Measurements from ENCODE around the gene CLNK. TPM values are rescaled to one million over a fixed set of nuclear protein-coding genes. Genes with fewer than 3 reads are reported as not detected.

The CLNK gene
- polyA plus RNA-seq, 4 donors, result 0.56 to 0.85 (median 0.77) TPM

DNA sequence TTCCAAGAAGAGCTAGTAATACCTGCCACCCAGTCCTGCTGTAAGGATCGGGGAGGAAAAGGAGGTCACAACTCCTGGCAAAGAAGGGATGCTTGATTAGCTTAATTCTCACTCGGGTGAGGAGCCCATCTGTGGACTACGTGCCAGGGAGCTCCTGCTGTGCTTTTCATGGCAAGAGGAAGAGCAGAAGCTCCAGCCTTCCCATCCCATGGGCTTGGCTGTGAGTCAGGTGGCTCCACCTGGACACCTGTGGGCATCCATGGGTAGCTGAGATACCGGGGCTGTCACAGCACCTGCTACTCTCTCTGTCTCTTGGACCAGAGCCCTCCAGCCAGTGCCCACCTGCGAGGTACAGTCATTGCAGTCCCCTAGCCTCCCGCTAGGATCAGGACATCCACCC lies 18.0 kb downstream of the CLNK start:
- no peak for DNase-seq (ENCODE audit: low read depth in 4 of 4, low spot score in 3 of 4)

- peak in 1 of 4 donors; percentile 4 for DNase-seq (ENCODE audit: low read depth in 4 of 4, low spot score in 3 of 4)
These were observed 20.2 kb downstream of the CLNK start for GRCh38 chr4:10664408-10664807.

DNA sequence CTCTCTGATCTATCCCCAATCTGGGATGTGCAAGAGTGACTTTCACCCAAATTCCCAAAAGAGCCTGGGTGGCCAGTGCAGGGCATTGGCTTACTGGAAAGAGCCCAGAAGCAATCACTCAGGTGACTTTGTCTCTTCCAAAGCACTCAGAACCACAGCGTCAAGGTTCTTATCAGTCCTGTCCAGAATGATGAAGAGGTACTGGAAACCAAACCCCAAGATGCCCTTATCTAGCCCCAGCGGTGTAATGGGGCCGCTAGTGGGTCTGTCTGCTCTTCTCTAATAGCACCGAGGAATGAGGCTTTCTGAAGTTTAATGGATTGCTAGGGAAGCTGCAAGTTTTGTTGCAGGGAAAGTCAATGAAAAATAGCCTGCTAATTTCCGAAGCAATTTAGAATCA lies 21.6 kb downstream of the CLNK start:
- no peak for DNase-seq (ENCODE audit: low read depth in 4 of 4, low spot score in 3 of 4)

GRCh38 chr4:10661047-10661446 lies 23.5 kb downstream of the CLNK start:
- DNase-seq (ENCODE audit: low read depth in 4 of 4, low spot score in 3 of 4), result no peak

DNA sequence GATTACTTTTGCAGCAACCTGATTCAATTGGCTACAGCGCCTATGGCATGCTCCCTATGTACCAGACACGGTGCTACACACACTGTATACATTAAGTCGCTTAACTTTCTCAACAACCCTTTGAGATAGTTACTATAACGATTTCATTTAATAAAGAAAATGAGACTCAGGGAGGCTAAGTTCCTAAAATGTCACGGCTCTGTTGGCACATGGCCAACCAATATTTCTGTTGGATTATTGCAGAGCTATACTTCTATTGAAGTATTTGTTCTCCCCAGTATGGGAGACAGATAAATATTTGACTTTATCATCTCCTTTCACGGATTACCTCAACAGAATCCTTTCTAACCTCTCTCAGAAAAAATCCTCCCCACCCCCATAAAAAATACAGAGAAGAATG lies 25.3 kb downstream of the CLNK start:
- DNase-seq (ENCODE audit: low read depth in 4 of 4, low spot score in 3 of 4), result no peak

DNA sequence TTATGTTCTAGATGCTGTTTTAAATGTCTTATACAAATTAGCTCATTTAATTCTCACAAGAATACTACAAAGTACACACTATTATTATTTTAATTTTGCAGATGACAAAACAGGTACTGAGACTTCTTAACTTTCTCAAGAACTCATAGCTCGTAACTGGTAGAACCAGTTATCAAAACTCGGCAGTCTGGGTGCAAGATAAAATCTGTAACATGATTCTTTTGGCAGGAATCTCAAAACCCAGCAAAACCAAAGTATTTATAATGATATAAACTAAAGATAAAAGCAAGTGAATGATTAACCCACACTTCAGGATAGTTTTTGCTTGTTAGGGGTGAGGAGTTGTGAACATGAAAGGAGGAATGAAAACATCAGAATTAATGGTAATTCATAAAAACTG lies 27.6 kb downstream of the CLNK start:
- peak in 3 of 4 donors; percentile 9 to 40 (median 17) for DNase-seq (ENCODE audit: low read depth in 4 of 4, low spot score in 3 of 4)

GRCh38 chr4:10656420-10656819 lies 28.1 kb downstream of the CLNK start:
- no peak for DNase-seq (ENCODE audit: low read depth in 4 of 4, low spot score in 3 of 4)

DNA sequence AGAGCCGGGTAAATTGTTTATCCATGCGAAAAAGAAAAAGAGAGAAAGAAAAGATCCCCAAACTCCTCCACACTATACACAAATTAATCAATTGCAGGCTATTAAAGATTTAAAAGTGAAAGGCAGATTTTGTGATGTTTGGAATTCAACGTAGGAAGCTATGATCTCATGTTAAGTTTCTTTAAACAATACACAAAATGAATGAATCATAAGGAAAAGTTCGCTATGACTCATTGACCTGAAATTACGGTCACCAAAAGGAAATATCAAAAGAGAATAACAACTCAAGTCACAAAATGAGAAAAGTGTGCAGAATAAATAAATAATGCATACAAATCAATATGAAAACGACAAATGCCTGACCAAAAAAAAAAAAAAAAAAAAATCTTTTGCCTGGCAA lies 28.6 kb downstream of the CLNK start:
- DNase-seq (ENCODE audit: low read depth in 4 of 4, low spot score in 3 of 4), result no peak

DNA sequence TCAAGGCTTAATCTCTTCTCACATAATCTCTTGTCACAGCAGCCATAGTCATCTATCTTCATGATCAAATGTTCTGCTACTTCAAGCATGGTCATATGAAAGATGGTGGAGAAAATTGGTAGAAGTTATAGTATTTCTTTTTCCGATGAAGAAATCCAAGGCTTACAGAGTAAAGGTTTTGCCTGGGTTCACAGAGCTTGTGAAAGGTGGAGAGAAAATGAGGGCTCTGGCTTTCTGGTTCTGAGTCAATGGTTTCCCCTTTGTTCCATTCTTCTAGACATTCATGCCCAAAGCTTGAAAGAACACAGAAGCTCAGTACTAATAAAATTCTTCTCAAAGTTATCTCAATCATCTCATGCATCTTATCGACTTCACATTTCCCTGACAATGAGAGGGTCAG lies 36.1 kb downstream of the CLNK start:
- no peak for DNase-seq (ENCODE audit: low read depth in 4 of 4, low spot score in 3 of 4)

GRCh38 chr4:10647846-10648245 lies 36.7 kb downstream of the CLNK start:
- no peak for DNase-seq (ENCODE audit: low read depth in 4 of 4, low spot score in 3 of 4)

DNA sequence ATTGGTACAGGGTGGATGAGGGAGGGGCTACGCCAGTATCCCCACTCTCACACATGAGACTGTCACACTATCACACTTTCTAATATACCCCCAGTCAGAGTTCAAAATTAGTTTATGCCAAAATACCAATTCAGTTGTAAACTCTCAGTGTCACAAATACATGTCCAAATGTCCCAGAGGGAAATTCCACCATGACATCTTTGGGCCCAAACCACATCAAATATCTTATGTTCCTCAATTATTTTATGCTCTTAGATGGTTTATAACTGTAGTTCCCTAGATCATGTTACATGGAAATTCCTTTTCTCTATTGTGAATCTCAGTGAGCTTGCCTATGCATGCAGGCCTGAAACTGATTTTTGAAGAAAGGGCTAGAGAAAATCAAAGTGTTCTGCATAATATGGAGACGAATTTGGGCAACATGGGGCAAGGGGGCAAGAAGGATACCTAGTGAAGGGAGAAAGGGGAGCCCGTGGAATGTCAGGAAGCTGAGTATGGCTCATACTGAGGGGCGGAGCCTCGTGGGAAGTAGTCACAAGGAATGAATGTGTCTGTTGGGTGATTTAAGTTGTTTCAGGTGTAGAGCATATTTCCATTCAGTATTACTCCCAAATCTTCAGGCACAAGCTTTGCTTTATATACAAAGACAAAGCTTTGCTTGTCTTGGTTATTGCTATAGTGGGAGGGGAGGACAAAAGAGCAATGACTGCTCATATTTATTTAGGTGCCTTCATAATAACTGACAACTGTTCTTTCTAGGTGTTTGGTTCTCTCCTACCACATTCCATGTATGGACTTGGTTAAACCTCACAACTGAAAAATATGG lies 40.8 kb downstream of the CLNK start:
- no peak for DNase-seq (ENCODE audit: low read depth in 4 of 4, low spot score in 3 of 4)

- no peak for DNase-seq (ENCODE audit: low read depth in 4 of 4, low spot score in 3 of 4)
These were observed 43.9 kb downstream of the CLNK start for GRCh38 chr4:10640561-10641201.

GRCh38 chr4:10639664-10640063 lies 44.9 kb downstream of the CLNK start:
- DNase-seq (ENCODE audit: low read depth in 4 of 4, low spot score in 3 of 4), result no peak

- no peak for DNase-seq (ENCODE audit: low read depth in 4 of 4, low spot score in 3 of 4)
These were observed 45.5 kb downstream of the CLNK start for GRCh38 chr4:10639100-10639499.

GRCh38 chr4:10635091-10635490 lies 49.5 kb downstream of the CLNK start:
- no peak for DNase-seq (ENCODE audit: low read depth in 4 of 4, low spot score in 3 of 4)

DNA sequence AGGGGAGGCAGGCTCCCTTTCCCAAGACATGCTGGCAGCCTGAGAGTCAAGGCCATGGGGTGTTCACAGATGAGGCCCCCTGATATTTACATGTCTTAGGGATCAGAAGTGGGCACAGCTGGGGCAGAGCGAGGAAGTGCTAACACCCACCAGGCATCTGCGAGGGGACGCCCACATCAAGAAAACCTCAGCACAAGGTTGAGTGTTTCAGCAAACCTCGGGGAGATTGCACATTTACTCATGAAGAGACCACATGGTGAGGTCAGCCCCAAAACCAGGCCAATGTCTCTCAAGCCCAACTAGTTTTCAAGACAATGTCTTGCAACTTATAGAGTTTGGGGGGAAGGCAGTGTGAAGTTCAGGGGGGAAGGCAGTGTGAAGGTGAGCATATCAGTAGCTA lies 55.2 kb downstream of the CLNK start:
- no peak for DNase-seq (ENCODE audit: low read depth in 4 of 4, low spot score in 3 of 4)

- no peak for DNase-seq (ENCODE audit: low read depth in 4 of 4, low spot score in 3 of 4)
These were observed 59.4 kb downstream of the CLNK start for GRCh38 chr4:10625131-10625530.

GRCh38 chr4:10623862-10624261 lies 60.7 kb downstream of the CLNK start:
- DNase-seq (ENCODE audit: low read depth in 4 of 4, low spot score in 3 of 4), result no peak

- no peak for DNase-seq (ENCODE audit: low read depth in 4 of 4, low spot score in 3 of 4)
These were observed 61.3 kb downstream of the CLNK start for GRCh38 chr4:10623241-10623640.

DNA sequence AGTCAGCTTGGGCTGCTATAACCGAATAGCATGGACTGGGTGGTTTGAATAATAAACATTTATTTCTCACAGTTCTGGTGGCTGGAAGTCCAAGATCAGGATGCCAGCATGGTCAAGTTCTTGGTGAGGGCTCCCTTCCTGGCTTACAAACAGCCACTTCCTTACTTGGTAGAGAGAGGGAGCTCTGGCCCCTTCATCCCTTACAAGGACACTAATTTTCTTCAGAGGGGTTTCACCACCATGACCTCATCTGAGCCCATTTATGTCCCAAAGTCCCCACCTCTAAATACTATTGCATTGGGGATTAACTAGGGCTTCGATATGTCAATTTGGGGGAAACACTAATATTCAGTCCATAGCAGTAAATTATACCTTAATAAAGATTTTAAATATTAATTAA lies 61.8 kb downstream of the CLNK start:
- no peak for DNase-seq (ENCODE audit: low read depth in 4 of 4, low spot score in 3 of 4)

GRCh38 chr4:10620935-10621488 lies 63.6 kb downstream of the CLNK start:
- no peak for DNase-seq (ENCODE audit: low read depth in 4 of 4, low spot score in 3 of 4)

DNA sequence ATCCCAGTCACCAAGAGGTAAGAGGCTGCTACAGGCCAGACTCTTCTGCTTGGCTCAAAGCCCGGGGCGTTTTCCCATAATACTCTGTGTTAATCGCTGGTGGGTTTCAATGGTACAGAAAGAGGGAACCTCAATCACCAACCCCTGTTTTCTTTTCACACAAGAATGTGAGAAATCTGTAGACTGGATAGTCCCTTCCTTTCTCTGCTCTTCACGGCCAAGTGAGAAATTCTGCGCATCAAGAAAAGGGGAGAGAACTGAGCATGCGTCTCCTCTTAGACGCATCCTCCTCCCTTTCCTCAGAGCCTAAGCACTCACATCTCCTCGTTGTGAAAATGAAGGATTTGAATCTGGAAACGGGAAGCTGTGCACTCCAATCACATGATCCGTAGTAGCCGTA lies 64.7 kb downstream of the CLNK start:
- no peak for DNase-seq (ENCODE audit: low read depth in 4 of 4, low spot score in 3 of 4)
